OCI-LY1 (cell line): ENCODE results near the gene PTX4.

Source experiments
- H2AFZ ChIP-seq: fragments of 200-600 bp; sonication (generic), shearing (Covaris generic); 2 replicates; pipeline ENCODE4 v1.6.0; 2014; ENCODE audit warnings: antibody characterized with exemption, mild to moderate bottlenecking, low read length
- H3F3A ChIP-seq: fragments of 200-600 bp; sonication (generic), shearing (Covaris generic); 2 replicates; pipeline ENCODE4 v1.6.0; 2014; ENCODE audit warnings: mild to moderate bottlenecking, antibody characterized with exemption, low read length, moderate library complexity; ENCODE audit not compliant: insufficient read depth
- H3K27ac ChIP-seq: fragments of 200-600 bp; sonication (generic); 2 replicates; pipeline ENCODE4 v1.5.1; 2014; ENCODE audit warnings: low read length, mixed run types, mild to moderate bottlenecking, low read depth; ENCODE audit not compliant: poor library complexity, severe bottlenecking
- H3K27me3 ChIP-seq: fragments of 200-600 bp; sonication (generic); 2 replicates; pipeline ENCODE4 v1.6.0; 2014; ENCODE audit warnings: antibody characterized with exemption, mild to moderate bottlenecking, low read length, moderate library complexity; ENCODE audit not compliant: insufficient read depth
- H3K36me3 ChIP-seq: fragments of 200-600 bp; sonication (generic); 2 replicates; pipeline ENCODE4 v1.6.1; 2014; ENCODE audit warnings: mild to moderate bottlenecking, antibody characterized with exemption, low read length, moderate library complexity, mixed read lengths; ENCODE audit not compliant: insufficient read depth
- H3K4me1 ChIP-seq: fragments of 200-600 bp; sonication (generic); 2 replicates; pipeline ENCODE4 v1.5.1; 2014; ENCODE audit warnings: mild to moderate bottlenecking, low read length, moderate library complexity; ENCODE audit not compliant: insufficient read depth, severe bottlenecking
- H3K4me2 ChIP-seq: fragments of 200-600 bp; sonication (generic), shearing (Covaris generic); 2 replicates; pipeline ENCODE4 v1.6.1; 2014; ENCODE audit warnings: low read length
- H3K4me3 ChIP-seq: fragments of 200-600 bp; sonication (generic); 2 replicates; pipeline ENCODE4 v1.5.1; 2014; ENCODE audit warnings: low read length, low read depth, mild to moderate bottlenecking, mixed read lengths; ENCODE audit not compliant: poor library complexity, severe bottlenecking
- H3K79me2 ChIP-seq: fragments of 200-600 bp; shearing (Covaris generic); 2 replicates; pipeline ENCODE4 v1.6.1; 2016; ENCODE audit warnings: mixed run types, low read length, mixed read lengths; ENCODE audit not compliant: insufficient read depth
- H3K9ac ChIP-seq: fragments of 200-600 bp; sonication (generic), shearing (Covaris generic); 2 replicates; pipeline ENCODE4 v1.6.1; 2014; ENCODE audit warnings: mild to moderate bottlenecking, low read length, mixed read lengths
- H3K9me2 ChIP-seq: fragments of 200-600 bp; sonication (generic), shearing (Covaris generic); 2 replicates; pipeline ENCODE4 v1.6.1; 2014; ENCODE audit warnings: low read depth, mild to moderate bottlenecking, low read length, mixed read lengths
- H3K9me3 ChIP-seq: fragments of 200-600 bp; shearing (Covaris generic); 2 replicates; pipeline ENCODE4 v1.6.1; 2014; ENCODE audit warnings: low read length, mixed read lengths
- H4K20me1 ChIP-seq: fragments of 200-600 bp; sonication (generic), shearing (Covaris generic); 2 replicates; pipeline ENCODE4 v1.6.0; 2016; ENCODE audit warnings: mild to moderate bottlenecking, low read length; ENCODE audit not compliant: insufficient read depth
- EZH2 ChIP-seq: fragments of 200-600 bp; sonication (generic), shearing (Covaris generic); IDR thresholded peaks from 2 replicates; pipeline ENCODE4 v1.8.0; 2017; ENCODE audit warnings: borderline replicate concordance, mixed run types, mild to moderate bottlenecking, antibody characterized with exemption, low read length, moderate library complexity, mixed read lengths
- TF ChIP-seq, protein P1 (sequence below): fragments of 200-600 bp; sonication (generic), shearing (Covaris generic); IDR thresholded peaks from 2 replicates; pipeline ENCODE4 v1.5.1; 2017; ENCODE audit warnings: mild to moderate bottlenecking, antibody characterized with exemption, low read length, moderate library complexity, mixed read lengths

PTX4 gene, protein sequence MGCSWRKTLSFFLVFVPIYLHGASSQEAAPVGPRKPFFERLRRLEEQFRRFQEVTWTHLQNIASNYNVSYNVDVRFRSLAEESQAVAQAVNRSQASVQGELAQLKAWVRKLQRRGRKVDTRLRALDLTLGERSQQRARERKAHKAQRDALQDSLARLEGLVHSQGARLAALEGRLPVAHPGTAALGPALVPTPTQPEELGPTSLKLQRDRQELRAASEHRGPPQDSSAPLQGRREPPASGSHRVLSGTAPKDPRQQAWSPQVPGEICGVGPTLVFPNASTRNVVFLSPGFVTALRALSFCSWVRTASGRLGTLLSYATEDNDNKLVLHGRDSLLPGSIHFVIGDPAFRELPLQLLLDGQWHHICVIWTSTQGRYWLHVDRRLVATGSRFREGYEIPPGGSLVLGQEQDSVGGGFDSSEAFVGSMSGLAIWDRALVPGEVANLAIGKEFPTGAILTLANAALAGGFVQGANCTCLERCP

DNA sequence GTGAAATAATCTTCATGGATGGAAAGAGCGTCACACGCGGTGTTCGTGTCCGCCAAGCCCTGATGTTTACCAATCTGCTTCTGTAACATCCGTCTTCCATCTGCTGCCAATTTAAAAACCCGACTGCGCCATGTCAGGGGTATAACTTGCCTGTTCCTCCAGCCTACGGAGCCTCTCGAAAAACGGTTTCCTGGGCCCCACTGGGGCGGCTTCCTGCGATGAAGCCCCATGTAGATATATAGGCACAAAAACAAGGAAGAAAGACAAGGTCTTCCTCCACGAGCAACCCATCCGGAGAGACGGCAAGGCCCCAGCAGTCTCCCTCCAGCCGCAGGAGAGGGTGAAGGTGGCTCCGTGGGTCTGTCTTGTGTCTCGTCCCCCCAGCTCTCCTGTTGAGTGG is at the start of gene PTX4:
Gene PTX4 (minus strand): TSS at position 326 of the 400 bp plus-strand sequence. CDS start 35 bp downstream, at position 291.
- H3K79me2 ChIP-seq: no peaks in the 10 kb centered on the region
- H3K4me2 ChIP-seq: no peak within 1 kb of the TSS
- H3K27me3 ChIP-seq: peaks cover 13% of the 10 kb centered on the region; the same call in 1 of the 2 replicates
- no peak within 1 kb of the TSS for H3K9ac ChIP-seq
- H3F3A ChIP-seq: no peaks in the 10 kb centered on the region
- H3K9me3 ChIP-seq: no peaks in the 10 kb centered on the region
- H3K4me1 ChIP-seq: peaks cover 9% of the 10 kb centered on the region
- no peak within 1 kb of the TSS for H2AFZ ChIP-seq
- no peaks in the 10 kb centered on the region for H3K36me3 ChIP-seq
- no peaks in the 10 kb centered on the region for H3K9me2 ChIP-seq
- no peaks in the 10 kb centered on the region for H4K20me1 ChIP-seq
- H3K27ac ChIP-seq: no peak within 1 kb of the TSS
- no peak within 1 kb of the TSS for H3K4me3 ChIP-seq
- TF ChIP-seq, protein P1, sequence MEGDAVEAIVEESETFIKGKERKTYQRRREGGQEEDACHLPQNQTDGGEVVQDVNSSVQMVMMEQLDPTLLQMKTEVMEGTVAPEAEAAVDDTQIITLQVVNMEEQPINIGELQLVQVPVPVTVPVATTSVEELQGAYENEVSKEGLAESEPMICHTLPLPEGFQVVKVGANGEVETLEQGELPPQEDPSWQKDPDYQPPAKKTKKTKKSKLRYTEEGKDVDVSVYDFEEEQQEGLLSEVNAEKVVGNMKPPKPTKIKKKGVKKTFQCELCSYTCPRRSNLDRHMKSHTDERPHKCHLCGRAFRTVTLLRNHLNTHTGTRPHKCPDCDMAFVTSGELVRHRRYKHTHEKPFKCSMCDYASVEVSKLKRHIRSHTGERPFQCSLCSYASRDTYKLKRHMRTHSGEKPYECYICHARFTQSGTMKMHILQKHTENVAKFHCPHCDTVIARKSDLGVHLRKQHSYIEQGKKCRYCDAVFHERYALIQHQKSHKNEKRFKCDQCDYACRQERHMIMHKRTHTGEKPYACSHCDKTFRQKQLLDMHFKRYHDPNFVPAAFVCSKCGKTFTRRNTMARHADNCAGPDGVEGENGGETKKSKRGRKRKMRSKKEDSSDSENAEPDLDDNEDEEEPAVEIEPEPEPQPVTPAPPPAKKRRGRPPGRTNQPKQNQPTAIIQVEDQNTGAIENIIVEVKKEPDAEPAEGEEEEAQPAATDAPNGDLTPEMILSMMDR: no peak
- TF ChIP-seq EZH2: no peak

DNA sequence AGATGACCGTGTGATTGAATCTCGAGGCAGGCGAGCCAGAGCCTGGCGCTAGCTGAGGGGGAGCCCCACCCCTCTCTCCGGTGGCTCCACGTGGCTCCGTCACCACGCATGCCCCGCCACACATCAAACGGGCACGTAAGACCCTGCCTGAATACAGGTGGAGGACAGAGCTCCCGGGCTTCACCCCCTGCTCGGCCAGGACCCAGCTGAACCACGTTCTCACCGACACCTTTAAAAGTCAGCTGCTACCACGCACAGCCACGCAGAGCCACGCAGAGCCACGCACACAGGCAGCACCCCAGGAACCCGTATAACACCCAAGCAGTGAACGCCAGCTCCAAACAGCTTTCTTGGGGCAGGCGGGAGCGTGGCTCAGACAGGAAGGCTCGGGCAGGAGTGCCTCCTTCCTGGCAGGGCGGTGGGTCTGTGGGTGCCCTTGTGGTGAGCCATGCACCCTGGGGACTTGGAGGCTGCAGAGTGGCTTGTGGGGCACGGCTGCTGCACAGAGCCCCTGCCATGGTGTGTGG is 49.1 kb upstream of the PTX4 start:
- Histone ChIP-seq H3K9ac (no peak overlapping the region), H3K4me2 (no peak overlapping the region), H4K20me1 (no peaks in the 10 kb centered on the region), H3K79me2 (no peaks in the 10 kb centered on the region), H3K9me3 (no peaks in the 10 kb centered on the region), H3K9me2 (no peaks in the 10 kb centered on the region), H3K27ac (no peak overlapping the region), H3F3A (no peaks in the 10 kb centered on the region), H3K36me3 (no peaks in the 10 kb centered on the region), H2AFZ (no peak overlapping the region), H3K4me1 (no peaks in the 10 kb centered on the region), H3K27me3 (peaks cover 11% of the 10 kb centered on the region; the same call in 1 of the 2 replicates), H3K4me3 (no peak overlapping the region)
- no peak for TF ChIP-seq EZH2
- TF ChIP-seq, protein P1: no peak

DNA sequence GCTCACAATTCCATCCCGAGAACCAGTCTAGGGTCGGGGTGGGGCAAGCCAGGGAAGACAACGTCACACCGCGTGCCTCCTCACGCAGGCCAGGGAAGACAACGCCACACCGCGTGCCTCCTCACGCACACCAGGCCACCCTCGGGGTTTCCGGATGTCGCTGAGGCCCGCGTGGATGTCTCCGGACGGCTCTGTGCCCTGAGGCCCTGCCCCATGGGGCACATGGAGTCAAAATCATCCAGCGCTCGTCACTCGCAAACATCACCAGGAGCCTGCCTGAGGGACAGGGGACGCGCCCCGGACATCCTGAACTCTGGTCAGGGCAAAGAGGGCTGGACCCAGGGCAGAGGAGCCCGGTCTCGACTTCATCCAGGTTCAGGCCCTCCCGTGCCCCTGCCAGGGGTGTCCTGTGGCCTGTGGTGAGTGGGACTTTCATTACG is 48.4 kb upstream of the PTX4 start:
- H3K36me3 ChIP-seq: no peaks in the 10 kb centered on the region
- no peaks in the 10 kb centered on the region for H3K4me1 ChIP-seq
- no peaks in the 10 kb centered on the region for H3K79me2 ChIP-seq
- H3K9ac ChIP-seq: no peak overlapping the region
- H3K4me2 ChIP-seq: no peak overlapping the region
- no peaks in the 10 kb centered on the region for H3F3A ChIP-seq
- TF ChIP-seq, protein P1: no peak
- H3K27ac ChIP-seq: no peak overlapping the region
- H3K9me3 ChIP-seq: no peaks in the 10 kb centered on the region
- H3K4me3 ChIP-seq: no peak overlapping the region
- H4K20me1 ChIP-seq: no peaks in the 10 kb centered on the region
- no peaks in the 10 kb centered on the region for H3K9me2 ChIP-seq
- no peak overlapping the region for H2AFZ ChIP-seq
- H3K27me3 ChIP-seq: peaks cover 11% of the 10 kb centered on the region; the same call in 1 of the 2 replicates
